Mesenchymal stem cell (in vitro differentiated cells and primary cell): ENCODE data around the gene CDH4.

ENCODE experiments used
- DNase-seq: peaks from one replicate; pipeline ENCODE4 v3.0.0-alpha.2; 2013
- H2AFZ ChIP-seq: one replicate; pipeline ENCODE4 v1.6.1; 2013; ENCODE audit warnings: low read depth, mild to moderate bottlenecking, control low read depth, inconsistent platforms, low read length, moderate library complexity
- H2AK5ac ChIP-seq: 2 replicates; pipeline ENCODE4 v1.6.1; 2013; ENCODE audit warnings: low read length, moderate library complexity, mild to moderate bottlenecking, inconsistent platforms; ENCODE audit not compliant: severe bottlenecking
- H2BK120ac ChIP-seq: one replicate; pipeline ENCODE4 v1.6.1; 2013; ENCODE audit warnings: low read depth, mild to moderate bottlenecking, inconsistent platforms, low read length, moderate library complexity
- H2BK12ac ChIP-seq, 2 experiments: one replicate each; pipeline ENCODE4 v1.6.1; 2013; ENCODE audit warnings: inconsistent platforms in 2 of 2, low read length in 2 of 2, mild to moderate bottlenecking in 2 of 2, moderate library complexity in 2 of 2, control low read depth in 1 of 2
- H2BK15ac ChIP-seq: one replicate; pipeline ENCODE4 v1.6.1; 2013; ENCODE audit warnings: mild to moderate bottlenecking, low read depth, inconsistent platforms; ENCODE audit not compliant: poor library complexity, severe bottlenecking
- H2BK5ac ChIP-seq: 2 replicates; pipeline ENCODE4 v1.6.1; 2013; ENCODE audit warnings: low read depth, mild to moderate bottlenecking, low read length, control low read depth, inconsistent platforms; ENCODE audit not compliant: poor library complexity, severe bottlenecking
- H3K14ac ChIP-seq, 2 experiments: one replicate each; pipeline ENCODE4 v1.6.1; 2013; ENCODE audit warnings: inconsistent platforms in 2 of 2, low read length in 2 of 2, control low read depth in 1 of 2, mild to moderate bottlenecking in 1 of 2, moderate library complexity in 1 of 2
- H3K18ac ChIP-seq, 2 experiments: one replicate each; pipeline ENCODE4 v1.6.1; 2013; ENCODE audit warnings: inconsistent platforms in 2 of 2, low read length in 2 of 2, control low read depth in 1 of 2, low read depth in 1 of 2, mild to moderate bottlenecking in 1 of 2
- H3K23ac ChIP-seq, 2 experiments: one replicate each; pipeline ENCODE4 v1.6.1; 2013; ENCODE audit warnings: inconsistent platforms in 2 of 2, low read length in 2 of 2, mild to moderate bottlenecking in 2 of 2, moderate library complexity in 2 of 2, control low read depth in 1 of 2
- H3K27ac ChIP-seq: 2 replicates; pipeline ENCODE4 v1.5.1; 2013; ENCODE audit warnings: mild to moderate bottlenecking, moderate library complexity, low read length, control low read depth, inconsistent platforms; ENCODE audit not compliant: poor library complexity, severe bottlenecking
- H3K27me3 ChIP-seq, 2 experiments: 2 replicates each; pipeline versions ENCODE4 v1.6.1 to v1.7.0; 2013; ENCODE audit warnings: low read length in 2 of 2, mild to moderate bottlenecking in 2 of 2, moderate library complexity in 2 of 2, control low read depth in 1 of 2, inconsistent platforms in 1 of 2; ENCODE audit not compliant: control insufficient read depth in 1 of 2, insufficient read depth in 1 of 2
- H3K36me3 ChIP-seq, 2 experiments: 2 replicates each; pipeline versions ENCODE4 v1.6.1 to v1.7.0; 2013; ENCODE audit warnings: low read length in 2 of 2, control low read depth in 1 of 2, inconsistent platforms in 1 of 2, low read depth in 1 of 2, mild to moderate bottlenecking in 1 of 2; ENCODE audit not compliant: insufficient read depth in 2 of 2, control insufficient read depth in 1 of 2
- H3K4ac ChIP-seq, 2 experiments: one replicate each; pipeline ENCODE4 v1.6.1; 2013; ENCODE audit warnings: inconsistent platforms in 2 of 2, low read length in 2 of 2, mild to moderate bottlenecking in 2 of 2, moderate library complexity in 2 of 2, control low read depth in 1 of 2, low read depth in 1 of 2
- H3K4me1 ChIP-seq: 2 replicates; pipeline ENCODE4 v1.6.1; 2013; ENCODE audit warnings: low read depth, low read length, control low read depth; ENCODE audit not compliant: control insufficient read depth, insufficient read depth
- H3K4me2 ChIP-seq: 2 replicates; pipeline ENCODE4 v1.6.1; 2013; ENCODE audit warnings: low read length, mild to moderate bottlenecking, inconsistent platforms; ENCODE audit not compliant: poor library complexity, severe bottlenecking
- H3K4me3 ChIP-seq, 2 experiments: 2 replicates each; pipeline versions ENCODE4 v1.5.1 to v1.7.0; 2013; ENCODE audit warnings: low read length in 2 of 2, mild to moderate bottlenecking in 2 of 2, control low read depth in 1 of 2, low read depth in 1 of 2; ENCODE audit not compliant: insufficient read depth in 1 of 2
- H3K79me1 ChIP-seq: replicated peaks from 2 replicates; pipeline ENCODE4 v1.6.1; 2013; ENCODE audit warnings: mild to moderate bottlenecking, control low read depth, low read length, inconsistent platforms; ENCODE audit not compliant: poor library complexity, severe bottlenecking
- H3K9ac ChIP-seq: 2 replicates; pipeline ENCODE4 v1.7.0; 2013; ENCODE audit warnings: mild to moderate bottlenecking, low read length, moderate library complexity
- H3K9me3 ChIP-seq: 2 replicates; pipeline ENCODE4 v1.7.0; 2013; ENCODE audit warnings: mild to moderate bottlenecking, low read length; ENCODE audit not compliant: control insufficient read depth
- H4K8ac ChIP-seq: one replicate; pipeline ENCODE4 v1.6.1; 2013; ENCODE audit warnings: inconsistent platforms, mild to moderate bottlenecking, low read length, moderate library complexity
- H4K91ac ChIP-seq: one replicate; pipeline ENCODE4 v1.6.1; 2013; ENCODE audit warnings: mild to moderate bottlenecking, low read length, inconsistent platforms
- WGBS: methylation state at CpG from one replicate; pipeline ENCODE4 v1.1.7; 2013; ENCODE audit warnings: mixed read lengths; 5-methylcytosine and 5-hydroxymethylcytosine counted together

The CDH4 gene

GRCh38 chr20:61985096-61985495, 733.0 kb downstream of the CDH4 start:
- Histone ChIP-seq H4K91ac (no peak overlapping the region), H3K9me3 (no peaks in the 10 kb centered on the region), H2AFZ (no peak overlapping the region), H3K4me3 (no peak overlapping the region), H3K4me1 (peaks cover 2% of the 10 kb centered on the region), H3K36me3 (peaks cover 31 to 48% of the 10 kb centered on the region in 2 experiments), H3K4me2 (no peak overlapping the region), H3K23ac (no peak overlapping the region), H3K27me3 (no peaks in the 10 kb centered on the region), H2BK15ac (no peak overlapping the region), H3K14ac (no peak overlapping the region), H4K8ac (no peak overlapping the region), H2BK5ac (no peak overlapping the region), H3K27ac (no peak overlapping the region), H3K9ac (no peak overlapping the region), H3K79me1 (peaks cover 30% of the 10 kb centered on the region), H2AK5ac (no peak overlapping the region), H2BK12ac (no peak overlapping the region), H3K18ac (no peak overlapping the region), H3K4ac (no peak overlapping the region), H2BK120ac (no peak overlapping the region)
- DNase-seq: no peak
- 97% methylated on average over 6 of the region's 6 CpGs for WGBS

- Histone ChIP-seq H3K4ac (no peak overlapping the region), H3K9me3 (peaks cover 13% of the 10 kb centered on the region), H3K4me3 (no peak overlapping the region), H4K8ac (no peak overlapping the region), H2BK5ac (no peak overlapping the region), H2AFZ (no peak overlapping the region), H3K27me3 (no peaks in the 10 kb centered on the region), H3K79me1 (peaks cover 27% of the 10 kb centered on the region), H3K4me2 (no peak overlapping the region), H3K36me3 (peaks cover 44 to 50% of the 10 kb centered on the region in 2 experiments), H3K27ac (no peak overlapping the region), H4K91ac (no peak overlapping the region), H2BK12ac (no peak overlapping the region), H3K14ac (no peak overlapping the region), H2BK15ac (no peak overlapping the region), H3K9ac (no peak overlapping the region), H2BK120ac (no peak overlapping the region), H3K4me1 (no peaks in the 10 kb centered on the region), H2AK5ac (no peak overlapping the region), H3K23ac (no peak overlapping the region), H3K18ac (no peak overlapping the region)
- no peak for DNase-seq
- 97% methylated on average over 16 of the region's 16 CpGs for WGBS
Observed at GRCh38 chr20:61986762-61987321, 734.8 kb downstream of the CDH4 start.

GRCh38 chr20:61988665-61989064, 736.6 kb downstream of the CDH4 start:
- H2AK5ac ChIP-seq: no peak overlapping the region
- no peak overlapping the region for H3K4me2 ChIP-seq
- no peak for DNase-seq
- H3K27ac ChIP-seq: no peak overlapping the region
- H3K18ac ChIP-seq: no peak overlapping the region
- H2BK120ac ChIP-seq: no peak overlapping the region
- H3K27me3 ChIP-seq: no peaks in the 10 kb centered on the region
- 98% methylated on average over 17 of the region's 18 CpGs for WGBS
- H3K4me3 ChIP-seq: no peak overlapping the region
- H2AFZ ChIP-seq: no peak overlapping the region
- no peak overlapping the region for H3K14ac ChIP-seq
- H3K36me3 ChIP-seq: peaks cover 60 to 61% of the 10 kb centered on the region in 2 experiments
- no peak overlapping the region for H2BK12ac ChIP-seq
- H3K23ac ChIP-seq: no peak overlapping the region
- peaks cover 23% of the 10 kb centered on the region for H3K79me1 ChIP-seq
- no peaks in the 10 kb centered on the region for H3K4me1 ChIP-seq
- H3K9me3 ChIP-seq: peaks cover 27% of the 10 kb centered on the region
- no peak overlapping the region for H3K9ac ChIP-seq
- H4K91ac ChIP-seq: no peak overlapping the region
- H2BK5ac ChIP-seq: no peak overlapping the region
- no peak overlapping the region for H3K4ac ChIP-seq
- no peak overlapping the region for H4K8ac ChIP-seq
- no peak overlapping the region for H2BK15ac ChIP-seq

- no peaks in the 10 kb centered on the region for H3K4me1 ChIP-seq
- WGBS: 95% methylated on average over 14 of the region's 14 CpGs
- H2BK12ac ChIP-seq: no peak overlapping the region
- peaks cover 58 to 63% of the 10 kb centered on the region in 2 experiments for H3K36me3 ChIP-seq
- no peak overlapping the region for H2BK120ac ChIP-seq
- H2BK5ac ChIP-seq: no peak overlapping the region
- H3K27me3 ChIP-seq: no peaks in the 10 kb centered on the region
- H3K4me3 ChIP-seq: no peak overlapping the region
- no peak overlapping the region for H3K27ac ChIP-seq
- no peak overlapping the region for H3K9ac ChIP-seq
- no peak overlapping the region for H3K4ac ChIP-seq
- no peak overlapping the region for H2AFZ ChIP-seq
- no peak overlapping the region for H3K14ac ChIP-seq
- no peak overlapping the region for H3K18ac ChIP-seq
- no peak overlapping the region for H2BK15ac ChIP-seq
- H4K91ac ChIP-seq: no peak overlapping the region
- H2AK5ac ChIP-seq: no peak overlapping the region
- H3K4me2 ChIP-seq: no peak overlapping the region
- DNase-seq: no peak
- peaks cover 19% of the 10 kb centered on the region for H3K79me1 ChIP-seq
- H3K9me3 ChIP-seq: peaks cover 28% of the 10 kb centered on the region
- H4K8ac ChIP-seq: no peak overlapping the region
- H3K23ac ChIP-seq: no peak overlapping the region
Observed at GRCh38 chr20:61989741-61990140, 737.7 kb downstream of the CDH4 start.
